Neuronal stem cell (in vitro differentiated cells): ENCODE measurements around the gene FLII.

Experiments used
- DNase-seq: peaks from one replicate; pipeline ENCODE4 v3.0.0-alpha.2; 2013; ENCODE audit warnings: low spot score
- H2AFZ ChIP-seq: one replicate; pipeline ENCODE4 v1.6.1; 2013; ENCODE audit warnings: mild to moderate bottlenecking, low read length, inconsistent platforms
- H2AK5ac ChIP-seq: 2 replicates; pipeline ENCODE4 v1.6.1; 2013; ENCODE audit warnings: low read depth, mild to moderate bottlenecking, inconsistent platforms, low read length, moderate library complexity, mixed read lengths
- H2BK120ac ChIP-seq: 2 replicates; pipeline ENCODE4 v1.6.1; 2013; ENCODE audit warnings: low read depth, mild to moderate bottlenecking, inconsistent platforms, low read length, moderate library complexity, mixed read lengths
- H2BK12ac ChIP-seq: one replicate; pipeline ENCODE4 v1.6.1; 2013; ENCODE audit warnings: low read length, inconsistent platforms
- H2BK15ac ChIP-seq: 2 replicates; pipeline ENCODE4 v1.6.1; 2013; ENCODE audit warnings: mild to moderate bottlenecking, low read length, inconsistent platforms, mixed read lengths
- H2BK5ac ChIP-seq: one replicate; pipeline ENCODE4 v1.6.1; 2013; ENCODE audit warnings: inconsistent platforms, mild to moderate bottlenecking, low read length, moderate library complexity
- H3K14ac ChIP-seq: one replicate; pipeline ENCODE4 v1.6.1; 2013; ENCODE audit warnings: low read length, inconsistent platforms
- H3K18ac ChIP-seq: 2 replicates; pipeline ENCODE4 v1.6.1; 2013; ENCODE audit warnings: low read length, inconsistent platforms
- H3K23ac ChIP-seq: 2 replicates; pipeline ENCODE4 v1.6.1; 2013; ENCODE audit warnings: low read depth, mild to moderate bottlenecking, mixed read lengths, low read length, inconsistent platforms; ENCODE audit not compliant: poor library complexity
- H3K27ac ChIP-seq: replicated peaks from 3 replicates; pipeline ENCODE4 v1.5.1; 2013; ENCODE audit warnings: low read length, inconsistent platforms
- H3K27me3 ChIP-seq, 3 experiments: 2 replicates each; pipeline ENCODE4 v1.6.1; 2013; ENCODE audit warnings: low read length in 3 of 3, mild to moderate bottlenecking in 2 of 3, inconsistent platforms in 1 of 3, low read depth in 1 of 3, mixed read lengths in 1 of 3, moderate library complexity in 1 of 3; ENCODE audit not compliant: control insufficient read depth in 3 of 3, insufficient read depth in 3 of 3
- H3K36me3 ChIP-seq, 2 donors: replicated peaks in 1 of 2; 2 replicates each; pipeline ENCODE4 v1.6.1; 2013; ENCODE audit warnings: low read length in 2 of 2; ENCODE audit not compliant: control insufficient read depth in 2 of 2, insufficient read depth in 2 of 2
- H3K4ac ChIP-seq: 2 replicates; pipeline ENCODE4 v1.6.1; 2013; ENCODE audit warnings: inconsistent platforms, mild to moderate bottlenecking, low read length, moderate library complexity
- H3K4me1 ChIP-seq, 2 donors: 1 replicate in 1 of 2; 2 replicates in 1 of 2; pipeline ENCODE4 v1.6.1; 2013; ENCODE audit warnings: low read length in 2 of 2, low read depth in 1 of 2; ENCODE audit not compliant: control insufficient read depth in 2 of 2, insufficient read depth in 1 of 2
- H3K4me2 ChIP-seq: one replicate; pipeline ENCODE4 v1.6.1; 2013; ENCODE audit warnings: mild to moderate bottlenecking, low read length, inconsistent platforms; ENCODE audit not compliant: insufficient read depth, poor library complexity, severe bottlenecking
- H3K4me3 ChIP-seq, 2 donors: 2 replicates each; pipeline ENCODE4 v1.5.1; 2013; ENCODE audit warnings: low read length in 2 of 2, mild to moderate bottlenecking in 2 of 2, inconsistent platforms in 1 of 2, moderate library complexity in 1 of 2
- H3K79me1 ChIP-seq: one replicate; pipeline ENCODE4 v1.6.1; 2013; ENCODE audit warnings: low read depth, mild to moderate bottlenecking, inconsistent platforms, low read length, moderate library complexity
- H3K9ac ChIP-seq: one replicate; pipeline ENCODE4 v1.6.1; 2013; ENCODE audit warnings: mild to moderate bottlenecking, low read depth, low read length, inconsistent platforms; ENCODE audit not compliant: poor library complexity
- H3K9me3 ChIP-seq, 2 donors: replicated peaks in 1 of 2; 2 replicates each; pipeline versions ENCODE3 to v1.6.1; 2013; ENCODE audit warnings: low read length in 2 of 2, mild to moderate bottlenecking in 2 of 2, inconsistent platforms in 1 of 2, low read depth in 1 of 2, mixed read lengths in 1 of 2, moderate library complexity in 1 of 2; ENCODE audit not compliant: control insufficient read depth in 2 of 2, insufficient read depth in 1 of 2
- H4K8ac ChIP-seq: one replicate; pipeline ENCODE4 v1.6.1; 2013; ENCODE audit warnings: low read depth, mild to moderate bottlenecking, inconsistent platforms, low read length, moderate library complexity
- H4K91ac ChIP-seq: one replicate; pipeline ENCODE4 v1.6.1; 2013; ENCODE audit warnings: low read length, low read depth, mild to moderate bottlenecking, inconsistent platforms; ENCODE audit not compliant: poor library complexity
- WGBS, 2 donors: extraction: QIAGEN DNeasy Blood & Tissue Kit; methylation state at CpG; one replicate each; pipeline ENCODE4 v1.1.7; 2013; ENCODE audit warnings: missing lambda C conversion rate in 2 of 2, mixed read lengths in 1 of 2; ENCODE audit not compliant: insufficient read length in 2 of 2, insufficient replicate concordance in 1 of 2; ENCODE audit errors: extremely low coverage in 2 of 2; 5-methylcytosine and 5-hydroxymethylcytosine counted together

Gene FLII

DNA sequence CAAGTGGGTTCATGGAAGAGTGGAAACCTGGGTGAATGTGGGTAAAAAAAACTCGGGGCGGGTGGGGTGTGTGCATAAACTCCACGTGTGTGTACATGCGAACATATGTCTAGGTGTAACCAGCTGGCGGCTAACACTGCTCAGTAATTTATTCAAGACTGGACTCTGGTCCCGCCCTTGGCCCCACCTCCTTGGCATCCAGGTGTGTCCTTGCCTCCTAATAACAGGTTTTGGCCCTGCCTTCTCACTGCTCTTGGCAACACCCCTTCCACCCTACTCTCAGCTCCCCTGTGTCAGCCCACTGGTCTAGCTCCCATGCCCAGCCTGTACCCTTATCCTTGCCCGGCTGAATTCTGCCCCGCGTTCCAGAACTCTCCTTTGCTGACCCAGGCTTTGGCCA is 8.3 kb downstream of the FLII start:
- WGBS, 2 donors: no CpG with 5 or more reads among the region's 9 CpGs
- peaks cover 74 to 92% of the 10 kb centered on the region in 2 donors for H3K36me3 ChIP-seq
- no peak overlapping the region for H3K4me2 ChIP-seq

DNA sequence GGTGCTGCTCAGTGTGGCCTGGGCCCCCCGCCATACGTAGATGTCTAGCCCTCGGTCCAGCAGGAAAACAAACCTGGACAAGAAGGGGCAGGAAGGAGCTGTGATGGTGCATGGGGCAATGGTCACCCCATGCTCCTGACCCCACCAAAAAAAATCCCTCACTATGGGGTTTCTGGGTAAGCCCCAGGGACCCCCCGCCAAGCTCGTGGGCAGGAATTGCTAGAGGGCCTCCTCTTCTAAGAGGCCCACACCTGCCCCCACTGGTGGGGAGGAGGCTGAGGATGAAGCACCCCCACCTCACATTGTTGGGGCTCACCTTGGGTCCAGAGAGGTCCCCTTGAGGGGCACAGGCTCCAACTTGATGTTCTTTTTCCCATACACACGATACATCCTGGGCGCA is 9.7 kb downstream of the FLII start:
- no peak for DNase-seq
- no peak overlapping the region for H3K18ac ChIP-seq
- no peak overlapping the region for H2AFZ ChIP-seq
- no peak overlapping the region for H3K4me3 ChIP-seq
- H2BK12ac ChIP-seq: no peak overlapping the region
- H2AK5ac ChIP-seq: no peak overlapping the region
- no peak overlapping the region for H3K4me2 ChIP-seq
- no peak overlapping the region for H3K27ac ChIP-seq
- H3K36me3 ChIP-seq: peaks cover 69 to 90% of the 10 kb centered on the region in 2 donors
- no peak overlapping the region for H3K4ac ChIP-seq
- H3K23ac ChIP-seq: no peak overlapping the region
- peaks cover 5% of the 10 kb centered on the region for H3K79me1 ChIP-seq
- H4K91ac ChIP-seq: no peak overlapping the region
- H4K8ac ChIP-seq: no peak overlapping the region
- no CpG with 5 or more reads among the region's 7 CpGs for WGBS, 2 donors
- H2BK15ac ChIP-seq: no peak overlapping the region
- H3K4me1 ChIP-seq: peaks cover 0 to 9% of the 10 kb centered on the region in 2 donors
- H2BK120ac ChIP-seq: no peak overlapping the region
- H3K14ac ChIP-seq: no peak overlapping the region
- no peak overlapping the region for H2BK5ac ChIP-seq
- no peak overlapping the region for H3K9ac ChIP-seq
- no peaks in the 10 kb centered on the region for H3K27me3 ChIP-seq
- no peaks in the 10 kb centered on the region for H3K9me3 ChIP-seq

More for the DNA sequence above, 8.3 kb downstream of the FLII start:
- H2AFZ ChIP-seq: no peak overlapping the region
- H2AK5ac ChIP-seq: no peak overlapping the region
- no peak overlapping the region for H2BK5ac ChIP-seq
- no peaks in the 10 kb centered on the region for H3K9me3 ChIP-seq
- no peak for DNase-seq
- no peak overlapping the region for H3K23ac ChIP-seq
- no peak overlapping the region for H3K27ac ChIP-seq
- H4K91ac ChIP-seq: no peak overlapping the region
- H3K27me3 ChIP-seq: no peaks in the 10 kb centered on the region
- no peak overlapping the region for H2BK120ac ChIP-seq
- H3K79me1 ChIP-seq: peaks cover 6% of the 10 kb centered on the region
- H3K4me1 ChIP-seq: peaks cover 0 to 9% of the 10 kb centered on the region in 2 donors
- H3K9ac ChIP-seq: peak overlapping the region; percentile 15
- H3K18ac ChIP-seq: no peak overlapping the region
- no peak overlapping the region for H3K4me3 ChIP-seq
- H2BK12ac ChIP-seq: no peak overlapping the region
- H3K14ac ChIP-seq: no peak overlapping the region
- no peak overlapping the region for H2BK15ac ChIP-seq
- no peak overlapping the region for H4K8ac ChIP-seq
- no peak overlapping the region for H3K4ac ChIP-seq

GRCh38 chr17:18248300-18248731 is 10.2 kb downstream of the FLII start:
- WGBS, 2 donors: no CpG with 5 or more reads among the region's 9 CpGs
- no peak overlapping the region for H2BK120ac ChIP-seq
- peaks cover 69 to 90% of the 10 kb centered on the region in 2 donors for H3K36me3 ChIP-seq

GRCh38 chr17:18247613-18248001 is 10.9 kb downstream of the FLII start:
- no peak for DNase-seq
- H3K36me3 ChIP-seq: peaks cover 68 to 89% of the 10 kb centered on the region in 2 donors
- WGBS, 2 donors: no CpG with 5 or more reads among the region's 30 CpGs

More at GRCh38 chr17:18248300-18248731, 10.2 kb downstream of the FLII start:
- Histone ChIP-seq H3K18ac (no peak overlapping the region), H3K9me3 (peaks cover 0 to 3% of the 10 kb centered on the region in 2 donors), H3K9ac (no peak overlapping the region), H3K4ac (no peak overlapping the region), H4K91ac (no peak overlapping the region), H3K27ac (no peak overlapping the region), H3K4me3 (no peak overlapping the region), H2BK12ac (no peak overlapping the region), H2BK5ac (no peak overlapping the region), H3K79me1 (peaks cover 7% of the 10 kb centered on the region), H4K8ac (no peak overlapping the region), H3K27me3 (no peaks in the 10 kb centered on the region), H3K14ac (no peak overlapping the region), H2BK15ac (no peak overlapping the region), H3K4me1 (peaks cover 0 to 9% of the 10 kb centered on the region in 2 donors), H3K23ac (no peak overlapping the region), H2AFZ (no peak overlapping the region), H3K4me2 (no peak overlapping the region), H2AK5ac (no peak overlapping the region)
- no peak for DNase-seq

More at GRCh38 chr17:18247613-18248001, 10.9 kb downstream of the FLII start:
- peak overlapping the region; percentile 53 for H3K9ac ChIP-seq
- no peak overlapping the region for H3K4me2 ChIP-seq
- peak overlapping the region; percentile 6 for H2AK5ac ChIP-seq
- peak overlapping the region; percentile 45 for H4K8ac ChIP-seq
- no peak overlapping the region for H2BK5ac ChIP-seq
- no peak overlapping the region for H2BK15ac ChIP-seq
- H3K4me1 ChIP-seq: peaks cover 0 to 9% of the 10 kb centered on the region in 2 donors
- no peak overlapping the region for H4K91ac ChIP-seq
- H3K14ac ChIP-seq: no peak overlapping the region
- H2AFZ ChIP-seq: no peak overlapping the region
- peak overlapping the region; percentile 75 for H3K23ac ChIP-seq
- H3K4me3 ChIP-seq: peak overlapping the region in 1 of 2 donors; percentile 52
- no peak overlapping the region for H3K27ac ChIP-seq
- no peaks in the 10 kb centered on the region for H3K27me3 ChIP-seq
- peaks cover 7% of the 10 kb centered on the region for H3K79me1 ChIP-seq
- no peak overlapping the region for H3K18ac ChIP-seq
- H3K4ac ChIP-seq: no peak overlapping the region
- no peak overlapping the region for H2BK12ac ChIP-seq
- peaks cover 0 to 3% of the 10 kb centered on the region in 2 donors for H3K9me3 ChIP-seq
- H2BK120ac ChIP-seq: no peak overlapping the region
